Osteoblast (primary cell): ENCODE results near the gene LSP1. TPM values are rescaled to one million over a fixed set of nuclear protein-coding genes. Genes with fewer than 3 reads are reported as not detected.

Experiments used
- DNase-seq: peaks from one replicate; pipeline ENCODE4 v3.0.0; 2011; ENCODE audit warnings: low spot score, mixed read lengths; ENCODE audit not compliant: insufficient read length; ENCODE audit errors: missing footprints
- H2AFZ ChIP-seq: 2 replicates; pipeline ENCODE4 v1.6.0; 2011; ENCODE audit warnings: mild to moderate bottlenecking, low read length
- H3K27ac ChIP-seq: 2 replicates; pipeline ENCODE4 v1.5.1; 2011; ENCODE audit warnings: mild to moderate bottlenecking, low read depth, low read length, moderate library complexity
- H3K27me3 ChIP-seq: 2 replicates; pipeline ENCODE4 v1.6.0; 2012; ENCODE audit warnings: mild to moderate bottlenecking, control low read depth, inconsistent platforms, low read length, moderate library complexity; ENCODE audit not compliant: insufficient read depth
- H3K36me3 ChIP-seq: 2 replicates; pipeline ENCODE4 v1.5.1; 2011; ENCODE audit warnings: mild to moderate bottlenecking, low read length, control low read depth, moderate library complexity; ENCODE audit not compliant: insufficient read depth
- H3K4me1 ChIP-seq: 2 replicates; pipeline ENCODE4 v1.5.1; 2011; ENCODE audit warnings: mild to moderate bottlenecking, low read length, control low read depth, moderate library complexity; ENCODE audit not compliant: insufficient read depth
- H3K4me2 ChIP-seq: 2 replicates; pipeline ENCODE4 v1.6.0; 2011; ENCODE audit warnings: mild to moderate bottlenecking, low read length; ENCODE audit not compliant: insufficient read depth
- H3K4me3 ChIP-seq: fragments of 200-600 bp; sonication (generic); 3 replicates; pipeline ENCODE4 v1.5.1; 2012; ENCODE audit warnings: mild to moderate bottlenecking, low read length, inconsistent platforms; ENCODE audit not compliant: insufficient read depth
- H3K79me2 ChIP-seq: 2 replicates; pipeline ENCODE4 v1.6.0; 2012; ENCODE audit warnings: mild to moderate bottlenecking, low read length, control low read depth, inconsistent platforms; ENCODE audit not compliant: insufficient read depth
- H3K9me3 ChIP-seq: 2 replicates; pipeline ENCODE4 v1.5.1; 2011; ENCODE audit warnings: low read depth, low read length, control low read depth
- H4K20me1 ChIP-seq: 2 replicates; pipeline ENCODE4 v1.6.0; 2012; ENCODE audit warnings: mild to moderate bottlenecking, low read length, control low read depth; ENCODE audit not compliant: insufficient read depth
- CTCF ChIP-seq: IDR thresholded peaks from 2 replicates; pipeline ENCODE4 v1.5.1; 2011; ENCODE audit warnings: mild to moderate bottlenecking, low read depth, low read length, moderate library complexity; ENCODE audit errors: extremely low read depth
- total RNA-seq: library from RNA; depleted of rRNA; stranded (reverse); fragments of >200 nt; gene quantifications from 2 replicates; pipeline ENCODE4 v1.2.3, GENCODE V29; 2012

The LSP1 gene
- total RNA-seq, 1 donor, result 54.6 TPM

GRCh38 chr11:1864231-1864630 lies 11.3 kb downstream of the LSP1 start:
- H4K20me1 ChIP-seq, result no peaks in the 10 kb centered on the region
- no peak for TF ChIP-seq CTCF
- peak overlapping the region; percentile 74 for H3K4me2 ChIP-seq
- peak overlapping the region; percentile 92 for H3K27ac ChIP-seq
- peak overlapping the region; percentile 49 for H3K4me3 ChIP-seq
- no peak for DNase-seq
- no peaks in the 10 kb centered on the region for H3K9me3 ChIP-seq
- H3K27me3 ChIP-seq, result peaks cover 12% of the 10 kb centered on the region
- H2AFZ ChIP-seq, result peak overlapping the region; percentile 72
- H3K4me1 ChIP-seq, result peaks cover 44% of the 10 kb centered on the region
- H3K79me2 ChIP-seq, result no peaks in the 10 kb centered on the region
- no peaks in the 10 kb centered on the region for H3K36me3 ChIP-seq

GRCh38 chr11:1864831-1865665 lies 12.2 kb downstream of the LSP1 start:
- H3K27me3 ChIP-seq, result peaks cover 20% of the 10 kb centered on the region
- H3K79me2 ChIP-seq, result no peaks in the 10 kb centered on the region
- no peak for DNase-seq
- H3K27ac ChIP-seq, result peak overlapping the region; percentile 28
- H3K9me3 ChIP-seq, result no peaks in the 10 kb centered on the region
- TF ChIP-seq CTCF, result no peak
- H2AFZ ChIP-seq, result no peak overlapping the region
- H4K20me1 ChIP-seq, result no peaks in the 10 kb centered on the region
- peak overlapping the region; percentile 49 for H3K4me3 ChIP-seq
- H3K36me3 ChIP-seq, result no peaks in the 10 kb centered on the region
- peak overlapping the region; percentile 74 for H3K4me2 ChIP-seq
- H3K4me1 ChIP-seq, result peaks cover 52% of the 10 kb centered on the region

- Histone ChIP-seq H3K4me2 (no peak overlapping the region), H3K4me3 (no peak overlapping the region), H3K27ac (no peak overlapping the region), H2AFZ (no peak overlapping the region), H3K36me3 (no peaks in the 10 kb centered on the region), H3K79me2 (no peaks in the 10 kb centered on the region), H4K20me1 (no peaks in the 10 kb centered on the region), H3K27me3 (peaks cover 32% of the 10 kb centered on the region), H3K9me3 (no peaks in the 10 kb centered on the region), H3K4me1 (peaks cover 57% of the 10 kb centered on the region)
- no peak for TF ChIP-seq CTCF
- no peak for DNase-seq
Observed at GRCh38 chr11:1866226-1866625, 13.3 kb downstream of the LSP1 start.

- TF ChIP-seq CTCF, result no peak
- no peak overlapping the region for H3K27ac ChIP-seq
- H3K36me3 ChIP-seq, result no peaks in the 10 kb centered on the region
- no peaks in the 10 kb centered on the region for H3K79me2 ChIP-seq
- H3K4me3 ChIP-seq, result no peak overlapping the region
- peaks cover 57% of the 10 kb centered on the region for H3K4me1 ChIP-seq
- H4K20me1 ChIP-seq, result no peaks in the 10 kb centered on the region
- no peak overlapping the region for H2AFZ ChIP-seq
- no peaks in the 10 kb centered on the region for H3K9me3 ChIP-seq
- H3K27me3 ChIP-seq, result peaks cover 36% of the 10 kb centered on the region
- DNase-seq, result no peak
- H3K4me2 ChIP-seq, result no peak overlapping the region
Observed at GRCh38 chr11:1866776-1867175, 13.9 kb downstream of the LSP1 start.
